A549 (cell line): Measurements from ENCODE around the gene SLC19A1. TPM values are rescaled to one million over a fixed set of nuclear protein-coding genes. Genes with fewer than 3 reads are reported as not detected.

Source experiments
- ATAC-seq, 2 experiments: fragments of 200-7000 bp in 1 of 2; fragments of >200 bp in 1 of 2; cut with Nextera tagmentation in 1 of 2; cut with Tn5 transposase in 1 of 2; 3 replicates each; pipeline versions ENCODE4 v1.8.0 to v1.9.1; 2018 to 2020; ENCODE audit warnings: mild to moderate bottlenecking in 1 of 2, moderate library complexity in 1 of 2
- CTCF ChIA-PET: fragments of 300-600 bp; sonication (Branson Sonifier 250); formaldehyde crosslinking; extraction: SDS; loops from one replicate; lab custom pipeline; 2021; ENCODE audit warnings: antibody characterized with exemption, inconsistent platforms; lab: Yijun Ruan, JAX
- POLR2A ChIA-PET: fragments of 350-600 bp; formaldehyde crosslinking; extraction: SDS; loops from one replicate; lab custom pipeline; 2021; ENCODE audit warnings: antibody characterized with exemption, inconsistent platforms; lab: Yijun Ruan, JAX
- DNase-seq, 2 experiments: peaks; one replicate each; pipeline versions ENCODE4 v3.0.0 to v3.0.0-alpha.2; 2011 to 2016; ENCODE audit warnings: low read depth in 1 of 2, low spot score in 1 of 2
- FAIRE-seq: peaks from 2 replicates; lab custom pipeline; 2011; peaks lifted over from hg19 to GRCh38; lab: Jason Lieb, UNC
- H3K27ac ChIP-seq, 2 experiments: fragments of >200 bp; sonication (Bioruptor Twin); formaldehyde crosslinking; 3 replicates each; pipeline ENCODE4 v1.5.1; 2016 to 2017
- H3K4me1 ChIP-seq: fragments of >200 bp; sonication (Bioruptor Twin); formaldehyde crosslinking; 3 replicates; pipeline ENCODE4 v1.6.1; 2016
- H3K4me2 ChIP-seq: fragments of >200 bp; sonication (Bioruptor Twin); formaldehyde crosslinking; 3 replicates; pipeline ENCODE4 v1.6.1; 2016
- H3K4me3 ChIP-seq: fragments of >200 bp; sonication (Bioruptor Twin); formaldehyde crosslinking; 3 replicates; pipeline ENCODE4 v1.5.1; 2016
- H3K9me3 ChIP-seq: fragments of >200 bp; sonication (Bioruptor Twin); formaldehyde crosslinking; 3 replicates; pipeline ENCODE4 v1.6.1; 2016
- CBX8 ChIP-seq: fragments of 200-600 bp; sonication (generic); IDR thresholded peaks from 2 replicates; pipeline ENCODE4 v1.6.1; 2016
- EHF ChIP-seq: fragments of 250-450 bp; sonication (Bioruptor Pico); IDR thresholded peaks from 2 replicates; pipeline ENCODE4 v1.5.0; 2020; ENCODE audit warnings: mild to moderate bottlenecking
- ESRRA ChIP-seq: fragments of 150-350 bp; IDR thresholded peaks from 2 replicates; pipeline ENCODE4 v1.6.1; 2014; ENCODE audit warnings: mild to moderate bottlenecking, low read length, borderline replicate concordance
- FOXS1 ChIP-seq: fragments of 250-450 bp; sonication (Bioruptor Pico); IDR thresholded peaks from 2 replicates; pipeline ENCODE4 v1.5.0; 2020; ENCODE audit warnings: mild to moderate bottlenecking, moderate library complexity
- HDAC2 ChIP-seq: fragments of 200-600 bp; sonication (generic); IDR thresholded peaks from 2 replicates; pipeline ENCODE4 v1.6.1; 2016
- JUN ChIP-seq, 2 experiments: fragments of >200 bp; sonication (Bioruptor Twin); formaldehyde crosslinking; IDR thresholded peaks; 2 replicates in 1 of 2; 3 replicates in 1 of 2; pipeline ENCODE4 v1.6.1; 2016 to 2017
- NPAS2 ChIP-seq: fragments of 250-450 bp; sonication (Bioruptor Pico); IDR thresholded peaks from 2 replicates; pipeline ENCODE4 v1.8.0; 2022; ENCODE audit warnings: mild to moderate bottlenecking, moderate library complexity, borderline replicate concordance
- NR3C1 ChIP-seq: fragments of >200 bp; sonication (Bioruptor Twin); formaldehyde crosslinking; IDR thresholded peaks from 3 replicates; pipeline ENCODE4 v1.6.1; 2017
- PHF8 ChIP-seq: fragments of 200-600 bp; sonication (generic); IDR thresholded peaks from 2 replicates; pipeline ENCODE4 v1.6.1; 2016; ENCODE audit warnings: low read depth, mild to moderate bottlenecking, antibody characterized with exemption, moderate library complexity, borderline replicate concordance
- RCOR1 ChIP-seq: fragments of 150-350 bp; IDR thresholded peaks from 2 replicates; pipeline ENCODE4 v1.6.1; 2014; ENCODE audit warnings: antibody characterized with exemption, low read length, low read depth
- TFCP2L1 ChIP-seq: fragments of 250-450 bp; sonication (Bioruptor Pico); IDR thresholded peaks from 2 replicates; pipeline ENCODE4 v1.5.0; 2021; ENCODE audit warnings: mild to moderate bottlenecking
- ZC3H11A ChIP-seq: fragments of 450-650 bp; IDR thresholded peaks from 2 replicates; pipeline ENCODE4 v1.6.1; 2014; ENCODE audit warnings: antibody characterized with exemption, mild to moderate bottlenecking
- ZSCAN20 ChIP-seq: fragments of 250-450 bp; sonication (Bioruptor Pico); IDR thresholded peaks from 2 replicates; pipeline ENCODE4 v1.8.0; 2022; ENCODE audit warnings: mild to moderate bottlenecking, moderate library complexity
- WGBS: methylation state at CpG from one replicate; pipeline ENCODE4 v1.1.6; 2017; ENCODE audit errors: missing lambda C conversion rate; 5-methylcytosine and 5-hydroxymethylcytosine counted together
- polyA plus RNA-seq, 4 experiments: library from polyadenylated mRNA; depleted of rRNA in 3 of 4; stranded (reverse); fragments of >200 nt; fragmentation: RNase III in 1 of 4; extraction: RNeasy Plus Mini Kit Qiagen cat#74134 plus additional on column Dnase treatment in 1 of 4; gene quantifications; 2 replicates in 3 of 4; 3 replicates in 1 of 4; pipeline ENCODE4 v1.2.3, GENCODE V29; 2011 to 2017
- TF ChIP-seq, protein P1 (sequence below): fragments of >200 bp; sonication (Bioruptor Twin); formaldehyde crosslinking; IDR thresholded peaks from 2 replicates; pipeline ENCODE4 v1.6.1; 2016
- TF ChIP-seq, protein P2 (sequence below): fragments of 200-600 bp; sonication (generic); IDR thresholded peaks from 2 replicates; pipeline ENCODE4 v1.6.1; 2016; ENCODE audit warnings: antibody characterized with exemption, mild to moderate bottlenecking, moderate library complexity
- TF ChIP-seq, protein P3 (sequence below): fragments of 250-450 bp; sonication (Bioruptor Pico); IDR thresholded peaks from 2 replicates; pipeline ENCODE4 v1.5.0; 2021; ENCODE audit warnings: mild to moderate bottlenecking, moderate library complexity, borderline replicate concordance

SLC19A1 gene
- polyA plus RNA-seq, 2 of the 4 experiments (the other 2 are of a cell fraction) = 9.8 to 14.0 TPM

- Histone ChIP-seq H3K9me3 (no peaks in the 10 kb centered on the region), H3K4me2 (no peak overlapping the region; the same call in 2 of the 3 replicates), H3K27ac (peak overlapping the region; percentile 79 to 95; a peak in 5 of 6 replicates), H3K4me3 (no peak overlapping the region), H3K4me1 (peaks cover 55% of the 10 kb centered on the region)
- DNase-seq = no peak
- no peak for FAIRE-seq
- ATAC-seq = no peak
- ChIA-PET CTCF (interaction anchor here (0.7 to 1.7 kb wide), 5 partner anchors 7 to 436 kb away, joined by 3 to 5 read pairs (median 3); no protein-coding TSS in a partner anchor), POLR2A (no interaction called here)
- TF ChIP-seq, protein P1, sequence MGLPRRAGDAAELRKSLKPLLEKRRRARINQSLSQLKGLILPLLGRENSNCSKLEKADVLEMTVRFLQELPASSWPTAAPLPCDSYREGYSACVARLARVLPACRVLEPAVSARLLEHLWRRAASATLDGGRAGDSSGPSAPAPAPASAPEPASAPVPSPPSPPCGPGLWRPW = no peak
- TF ChIP-seq JUN (IDR thresholded peaks at IDR 0.05) (no peak), EHF (CRISPR knock-in tag) (no peak)
- 94% methylated on average over 11 of the region's 45 CpGs for WGBS
Measured at GRCh38 chr21:45468051-45468970, 73.9 kb downstream of the SLC19A1 start.

DNA sequence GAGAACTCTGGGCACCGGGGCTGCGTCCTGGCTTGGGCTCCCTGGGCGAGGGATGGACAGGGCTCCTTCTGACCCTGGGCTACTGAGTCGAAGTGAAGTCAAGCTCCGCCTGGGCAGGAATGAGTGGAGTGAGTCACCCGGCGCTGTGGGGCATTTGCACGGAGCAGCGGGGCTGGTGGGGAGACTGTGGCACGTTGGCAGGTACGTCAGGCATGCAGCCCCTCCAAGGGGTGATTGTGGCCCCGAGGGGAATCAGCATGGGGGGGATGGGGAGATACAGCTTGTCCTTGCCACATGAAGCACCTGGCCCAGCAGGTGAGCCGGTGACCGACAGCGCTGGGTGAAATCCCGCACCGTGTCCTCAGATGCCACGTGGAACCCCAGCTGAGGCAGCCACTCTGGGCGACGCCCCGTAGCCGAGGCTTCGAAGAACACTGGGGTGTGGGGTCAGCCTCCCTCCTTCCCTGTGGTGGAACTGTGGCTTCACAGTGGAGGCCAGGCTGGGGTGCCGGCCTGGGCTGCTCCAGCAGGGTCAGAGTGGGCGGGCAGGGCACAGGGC, 74.9 kb downstream of the SLC19A1 start:
- Histone ChIP-seq H3K4me1 (peaks cover 49% of the 10 kb centered on the region), H3K9me3 (no peaks in the 10 kb centered on the region), H3K27ac (peak overlapping the region in 1 of 2 experiments; percentile 95; a peak in 2 of 6 replicates), H3K4me2 (no peak overlapping the region), H3K4me3 (no peak overlapping the region)
- WGBS = 79% methylated on average over 5 of the region's 25 CpGs
- TF ChIP-seq NR3C1 (no peak), TFCP2L1 (no peak), RCOR1 (no peak), EHF (CRISPR knock-in tag) (no peak), ZSCAN20 (no peak), CBX8 (no peak), NPAS2 (CRISPR knock-in tag) (no peak), FOXS1 (CRISPR knock-in tag) (no peak), HDAC2 (no peak), PHF8 (no peak), ZC3H11A (no peak), ESRRA (no peak)
- TF ChIP-seq, protein P2, sequence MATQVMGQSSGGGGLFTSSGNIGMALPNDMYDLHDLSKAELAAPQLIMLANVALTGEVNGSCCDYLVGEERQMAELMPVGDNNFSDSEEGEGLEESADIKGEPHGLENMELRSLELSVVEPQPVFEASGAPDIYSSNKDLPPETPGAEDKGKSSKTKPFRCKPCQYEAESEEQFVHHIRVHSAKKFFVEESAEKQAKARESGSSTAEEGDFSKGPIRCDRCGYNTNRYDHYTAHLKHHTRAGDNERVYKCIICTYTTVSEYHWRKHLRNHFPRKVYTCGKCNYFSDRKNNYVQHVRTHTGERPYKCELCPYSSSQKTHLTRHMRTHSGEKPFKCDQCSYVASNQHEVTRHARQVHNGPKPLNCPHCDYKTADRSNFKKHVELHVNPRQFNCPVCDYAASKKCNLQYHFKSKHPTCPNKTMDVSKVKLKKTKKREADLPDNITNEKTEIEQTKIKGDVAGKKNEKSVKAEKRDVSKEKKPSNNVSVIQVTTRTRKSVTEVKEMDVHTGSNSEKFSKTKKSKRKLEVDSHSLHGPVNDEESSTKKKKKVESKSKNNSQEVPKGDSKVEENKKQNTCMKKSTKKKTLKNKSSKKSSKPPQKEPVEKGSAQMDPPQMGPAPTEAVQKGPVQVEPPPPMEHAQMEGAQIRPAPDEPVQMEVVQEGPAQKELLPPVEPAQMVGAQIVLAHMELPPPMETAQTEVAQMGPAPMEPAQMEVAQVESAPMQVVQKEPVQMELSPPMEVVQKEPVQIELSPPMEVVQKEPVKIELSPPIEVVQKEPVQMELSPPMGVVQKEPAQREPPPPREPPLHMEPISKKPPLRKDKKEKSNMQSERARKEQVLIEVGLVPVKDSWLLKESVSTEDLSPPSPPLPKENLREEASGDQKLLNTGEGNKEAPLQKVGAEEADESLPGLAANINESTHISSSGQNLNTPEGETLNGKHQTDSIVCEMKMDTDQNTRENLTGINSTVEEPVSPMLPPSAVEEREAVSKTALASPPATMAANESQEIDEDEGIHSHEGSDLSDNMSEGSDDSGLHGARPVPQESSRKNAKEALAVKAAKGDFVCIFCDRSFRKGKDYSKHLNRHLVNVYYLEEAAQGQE = no peak
- TF ChIP-seq, protein P3, sequence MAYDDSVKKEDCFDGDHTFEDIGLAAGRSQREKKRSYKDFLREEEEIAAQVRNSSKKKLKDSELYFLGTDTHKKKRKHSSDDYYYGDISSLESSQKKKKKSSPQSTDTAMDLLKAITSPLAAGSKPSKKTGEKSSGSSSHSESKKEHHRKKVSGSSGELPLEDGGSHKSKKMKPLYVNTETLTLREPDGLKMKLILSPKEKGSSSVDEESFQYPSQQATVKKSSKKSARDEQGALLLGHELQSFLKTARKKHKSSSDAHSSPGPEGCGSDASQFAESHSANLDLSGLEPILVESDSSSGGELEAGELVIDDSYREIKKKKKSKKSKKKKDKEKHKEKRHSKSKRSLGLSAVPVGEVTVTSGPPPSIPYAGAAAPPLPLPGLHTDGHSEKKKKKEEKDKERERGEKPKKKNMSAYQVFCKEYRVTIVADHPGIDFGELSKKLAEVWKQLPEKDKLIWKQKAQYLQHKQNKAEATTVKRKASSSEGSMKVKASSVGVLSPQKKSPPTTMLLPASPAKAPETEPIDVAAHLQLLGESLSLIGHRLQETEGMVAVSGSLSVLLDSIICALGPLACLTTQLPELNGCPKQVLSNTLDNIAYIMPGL (CRISPR knock-in tag) = no peak
- no peak for FAIRE-seq
- DNase-seq = no peak
- ChIA-PET POLR2A (no interaction called here), CTCF (interaction anchor here (1.4 to 1.7 kb wide), 3 partner anchors 10 to 327 kb away, joined by 3 to 5 read pairs (median 3); no protein-coding TSS in a partner anchor)
- ATAC-seq = no peak
